KG1 (cell line): ENCODE measurements around the gene LAG3.

Source experiments
- DNase-seq: peaks from one replicate; lab custom pipeline; 2025; lab: John Stamatoyannopoulos, UW

Gene LAG3

GRCh38 chr12:6753772-6754356, 18.5 kb upstream of the LAG3 start:
- DNase-seq: no peak

- no peak for DNase-seq
Measured at GRCh38 chr12:6754411-6754810, 17.9 kb upstream of the LAG3 start.

GRCh38 chr12:6757028-6757690, 15.2 kb upstream of the LAG3 start:
- DNase-seq: no peak

GRCh38 chr12:6758506-6759095, 13.7 kb upstream of the LAG3 start:
- DNase-seq: no peak

- DNase-seq: no peak
Measured at GRCh38 chr12:6759741-6760140, 12.6 kb upstream of the LAG3 start.

- DNase-seq: no peak
Measured at GRCh38 chr12:6763380-6763779, 8.9 kb upstream of the LAG3 start.

GRCh38 chr12:6764011-6764828, 8.1 kb upstream of the LAG3 start:
- DNase-seq: no peak

- no peak for DNase-seq
Measured at GRCh38 chr12:6765048-6765633, 7.2 kb upstream of the LAG3 start.

GRCh38 chr12:6765634-6766581, 6.4 kb upstream of the LAG3 start, which contains the start of gene PTMS:
Gene PTMS (plus strand): TSS chr12:6766363. CDS start chr12:6766706, 343 bp downstream.
- DNase-seq: no peak

- peak; percentile 20 for DNase-seq
Measured at GRCh38 chr12:6766651-6767349, 5.5 kb upstream of the LAG3 start.

GRCh38 chr12:6767353-6768319, 4.7 kb upstream of the LAG3 start:
- DNase-seq: no peak

- DNase-seq: no peak
Measured at GRCh38 chr12:6768437-6768914, 3.8 kb upstream of the LAG3 start.

GRCh38 chr12:6768990-6769389, 3.3 kb upstream of the LAG3 start:
- DNase-seq: no peak

GRCh38 chr12:6769666-6770065, 2.7 kb upstream of the LAG3 start:
- no peak for DNase-seq

GRCh38 chr12:6770094-6770493, 2.2 kb upstream of the LAG3 start:
- DNase-seq: no peak

- DNase-seq: no peak
Measured at GRCh38 chr12:6770600-6770999, 1.7 kb upstream of the LAG3 start.

- DNase-seq: no peak
Measured at GRCh38 chr12:6771091-6771495, 1.2 kb upstream of the LAG3 start.

GRCh38 chr12:6771509-6772330, 600 bp upstream of the LAG3 start:
- DNase-seq: no peak
